ENCODE results near the gene CACTIN.

CACTIN gene

GRCh38 chr19:3608079-3608641 is 18.4 kb downstream of the CACTIN start:
- DNase-seq, result no peak

DNA sequence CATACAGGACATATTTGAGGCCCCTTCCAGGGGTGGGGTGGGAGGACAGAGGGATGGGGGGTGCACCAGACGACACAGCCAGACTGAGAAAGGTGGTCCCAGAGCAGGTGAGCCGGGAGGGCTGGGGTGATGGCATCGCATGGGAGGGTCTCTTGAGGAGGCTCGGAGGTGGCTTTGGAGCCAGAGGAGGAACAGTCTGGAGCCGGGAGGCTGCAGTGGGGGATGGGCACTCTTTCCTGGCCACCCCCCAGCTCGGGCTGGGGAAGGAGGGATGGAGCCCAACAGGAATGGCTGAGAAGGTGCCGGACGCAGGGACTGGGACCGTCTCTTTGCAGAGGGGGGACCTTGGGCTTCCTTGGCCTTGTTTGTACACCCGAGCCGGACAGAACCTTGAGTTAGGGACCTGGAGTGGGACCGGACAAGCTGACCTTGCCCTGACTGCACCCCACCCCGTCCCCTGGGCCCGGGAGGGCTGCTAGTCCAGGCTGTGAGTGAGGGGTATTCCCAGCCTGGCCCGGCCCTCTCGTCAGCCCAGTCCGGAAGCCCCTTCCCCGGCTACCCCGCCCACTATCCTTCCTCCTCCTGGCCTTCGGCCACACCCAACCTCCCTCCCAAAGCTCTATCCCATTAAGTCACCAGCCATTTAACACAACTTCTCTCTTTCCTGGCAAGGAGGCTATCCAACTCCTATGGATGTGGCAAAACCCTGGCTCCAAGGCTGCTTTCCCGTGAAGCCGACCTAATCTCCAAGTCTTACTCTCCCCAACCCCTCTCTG is 19.1 kb downstream of the CACTIN start:
- DNase-seq, result no peak

- DNase-seq, result no peak
Observed at GRCh38 chr19:3606690-3607289, 19.8 kb downstream of the CACTIN start, which contains the start of gene TBXA2R. TSS of gene TBXA2R (minus strand) at chr19:3606875. CDS start at chr19:3600634, 6,241 bp downstream.

GRCh38 chr19:3606174-3606689 is 20.4 kb downstream of the CACTIN start:
- no peak for DNase-seq

- no peak for DNase-seq
Observed at GRCh38 chr19:3605770-3606169, 20.8 kb downstream of the CACTIN start.

GRCh38 chr19:3605361-3605760 is 21.2 kb downstream of the CACTIN start:
- no peak for DNase-seq

DNA sequence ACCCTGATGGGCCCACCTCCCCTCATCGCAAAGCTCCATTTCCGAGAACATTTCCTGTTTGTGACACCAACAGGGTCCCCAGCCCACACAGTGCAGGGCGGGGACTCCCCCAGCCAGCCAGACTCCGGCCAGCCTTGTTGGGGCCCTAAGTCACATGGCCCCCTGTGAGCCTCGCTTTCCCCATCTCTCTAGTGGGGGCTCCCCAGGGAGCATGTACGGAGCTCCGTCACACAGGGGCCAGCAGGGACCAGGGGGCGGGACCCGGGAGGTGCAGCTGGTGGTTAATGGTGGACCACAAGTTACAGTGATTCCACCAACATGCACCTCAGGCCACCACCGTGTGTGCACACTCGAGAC is 21.6 kb downstream of the CACTIN start:
- DNase-seq, result no peak

DNA sequence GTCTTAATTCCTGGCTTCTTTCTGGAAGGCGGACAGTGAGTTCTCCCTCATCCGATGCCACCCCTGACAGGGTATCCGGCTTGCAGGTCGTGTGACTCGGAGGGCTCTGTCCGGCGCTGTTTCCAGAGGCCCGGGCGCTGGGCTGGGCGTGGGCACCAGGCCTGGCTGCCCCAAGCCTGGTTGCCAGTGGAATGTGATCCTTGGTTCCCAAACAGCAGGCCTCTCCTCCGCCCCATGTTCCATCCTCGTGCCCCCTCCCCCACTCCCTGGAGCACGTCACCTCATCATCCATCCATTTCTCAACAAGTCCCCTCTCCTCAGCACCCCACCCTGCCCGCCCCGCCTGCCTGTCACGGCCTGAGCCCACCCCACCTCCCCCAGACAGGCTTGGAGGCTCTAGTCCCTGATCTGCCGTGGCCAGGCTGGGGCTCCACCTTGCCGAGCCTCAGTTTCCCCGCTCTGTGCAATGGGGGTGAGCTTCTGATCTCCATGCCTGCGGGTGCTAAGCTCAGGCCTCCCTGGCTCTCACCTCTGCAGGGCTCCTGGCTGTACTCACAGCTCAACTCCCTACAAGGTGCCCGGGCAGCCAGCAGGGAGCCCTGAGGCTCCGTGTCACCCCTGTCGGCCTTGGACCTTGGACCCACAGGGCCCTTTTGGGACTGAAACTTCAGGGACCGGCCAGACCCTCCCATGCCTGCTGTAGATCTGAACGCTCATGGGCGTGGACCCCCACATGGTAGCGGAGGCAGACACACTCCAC is 22.2 kb downstream of the CACTIN start:
- no peak for DNase-seq

GRCh38 chr19:3603121-3603811 is 23.3 kb downstream of the CACTIN start:
- DNase-seq, result no peak

- DNase-seq, result no peak
Observed at GRCh38 chr19:3601021-3601420, 25.6 kb downstream of the CACTIN start.

GRCh38 chr19:3599776-3600187 is 26.8 kb downstream of the CACTIN start:
- no peak for DNase-seq

GRCh38 chr19:3595521-3596061 is 31.0 kb downstream of the CACTIN start:
- no peak for DNase-seq

DNA sequence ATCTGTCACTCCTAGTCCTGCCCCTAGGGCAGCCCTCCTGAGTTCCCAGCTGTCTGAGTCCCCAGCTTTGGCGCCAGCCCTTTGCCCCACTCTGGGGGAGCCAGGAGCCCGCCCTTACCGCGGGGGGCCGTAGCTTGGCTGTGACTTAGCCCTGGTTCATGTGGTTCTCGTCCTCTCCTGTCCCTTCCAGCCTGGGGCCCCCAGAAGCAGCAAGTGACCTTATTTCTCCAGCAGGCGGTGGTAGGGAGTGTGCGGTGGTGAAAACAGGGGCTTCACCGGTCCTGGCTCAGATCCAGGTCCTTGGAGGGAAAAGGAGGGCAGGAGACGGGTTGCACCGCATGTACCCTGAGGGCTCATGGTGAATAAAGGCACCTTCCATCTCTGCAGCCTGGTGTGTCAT is 33.4 kb downstream of the CACTIN start:
- DNase-seq, result no peak

DNA sequence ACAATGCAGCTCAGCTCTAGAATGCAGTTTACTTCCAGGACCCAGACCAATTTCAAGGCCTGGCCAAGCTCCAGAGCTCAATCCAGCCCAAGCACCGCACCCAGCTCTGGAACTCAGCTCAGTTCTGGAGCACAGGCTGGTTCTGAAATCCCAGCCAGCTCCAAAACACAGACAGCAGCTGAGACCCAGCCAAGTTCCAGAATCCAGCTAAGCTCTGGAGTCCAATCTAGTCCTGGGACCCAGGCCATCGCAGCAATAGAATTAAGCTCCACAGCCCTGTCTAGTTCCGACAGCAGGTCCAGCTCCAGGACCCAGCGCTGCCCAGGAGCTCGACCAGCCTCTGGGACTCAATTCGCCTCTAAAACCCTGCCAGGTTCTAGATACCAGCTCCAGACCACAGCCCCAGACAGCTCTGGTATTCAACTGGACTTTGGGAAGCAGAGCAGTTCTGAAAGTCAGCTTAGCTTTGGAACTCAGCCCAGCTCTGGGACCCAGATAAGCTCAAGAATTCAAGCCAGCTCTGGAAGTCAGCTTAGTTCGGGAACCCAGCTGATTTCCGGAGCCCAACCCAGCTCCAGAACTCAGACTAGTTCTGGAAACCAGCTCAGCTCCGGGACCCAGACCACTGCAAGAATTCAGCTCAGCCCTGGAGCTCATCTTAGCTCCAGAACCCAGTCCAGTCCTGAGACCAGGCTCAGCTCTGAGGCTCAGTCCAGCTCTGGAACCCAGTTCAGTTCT is 34.5 kb downstream of the CACTIN start:
- DNase-seq, result no peak

DNA sequence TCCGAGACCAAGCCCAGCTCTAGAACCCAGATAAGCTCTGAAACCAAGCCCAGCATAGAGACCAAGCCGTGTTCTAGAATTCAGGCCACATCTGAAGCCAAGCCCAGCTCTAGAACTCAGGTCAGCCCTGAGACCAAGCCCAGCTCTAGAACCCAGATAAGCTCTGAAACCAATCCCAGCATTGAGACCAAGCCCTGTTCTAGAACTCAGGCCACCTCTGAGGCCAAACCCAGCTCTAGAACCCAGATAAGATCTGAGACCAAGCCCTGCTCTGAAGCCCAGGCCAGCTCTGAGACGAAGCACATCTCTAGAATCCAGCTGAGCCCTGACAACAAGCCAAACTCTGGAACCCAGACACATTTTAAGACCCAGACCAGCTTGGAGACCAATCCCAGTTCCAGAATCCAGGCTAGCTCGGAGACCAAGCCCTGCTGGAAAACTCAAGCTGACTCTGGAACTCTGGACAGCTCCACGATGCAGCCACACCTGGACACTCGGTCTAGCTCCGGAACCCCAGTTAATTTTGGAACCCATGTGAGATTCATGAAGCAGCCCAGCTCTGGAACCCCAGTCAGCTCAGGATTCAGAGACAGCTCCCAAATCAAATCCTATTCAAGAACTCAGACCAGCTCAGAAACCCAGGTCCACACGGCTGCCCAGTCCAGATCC is 35.5 kb downstream of the CACTIN start:
- DNase-seq, result no peak

- no peak for DNase-seq
Observed at GRCh38 chr19:3589949-3590348, 36.6 kb downstream of the CACTIN start.

- DNase-seq, result no peak
Observed at GRCh38 chr19:3589439-3589838, 37.2 kb downstream of the CACTIN start.

DNA sequence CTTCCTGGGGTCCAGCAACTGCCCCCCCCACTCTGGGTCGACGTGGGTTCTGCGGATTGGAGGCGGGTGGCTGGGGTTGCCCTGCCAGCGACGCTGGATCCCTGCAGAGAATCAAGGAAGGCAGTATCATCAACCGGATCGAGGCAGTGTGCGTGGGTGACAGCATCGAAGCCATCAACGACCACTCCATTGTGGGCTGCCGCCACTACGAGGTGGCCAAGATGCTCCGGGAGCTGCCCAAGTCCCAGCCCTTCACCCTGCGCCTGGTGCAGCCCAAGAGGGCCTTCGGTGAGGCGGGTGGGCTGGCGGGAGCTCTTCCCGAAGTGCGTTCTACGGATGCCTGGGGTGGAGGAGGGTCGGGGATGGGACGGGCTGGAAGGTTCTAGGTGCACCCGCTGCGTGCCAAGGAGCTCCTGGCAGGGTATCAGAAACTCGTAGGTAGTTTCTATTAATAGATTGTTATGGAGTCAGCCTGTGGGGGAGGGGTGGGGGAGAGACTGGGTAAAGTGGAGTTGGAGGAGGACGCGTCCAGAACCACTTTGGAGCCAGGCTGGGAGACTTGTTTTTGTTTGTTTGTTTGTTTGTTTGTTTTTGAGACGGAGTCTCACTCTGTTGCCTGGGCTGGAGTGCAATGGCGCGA is 39.8 kb downstream of the CACTIN start:
- DNase-seq, result no peak

DNA sequence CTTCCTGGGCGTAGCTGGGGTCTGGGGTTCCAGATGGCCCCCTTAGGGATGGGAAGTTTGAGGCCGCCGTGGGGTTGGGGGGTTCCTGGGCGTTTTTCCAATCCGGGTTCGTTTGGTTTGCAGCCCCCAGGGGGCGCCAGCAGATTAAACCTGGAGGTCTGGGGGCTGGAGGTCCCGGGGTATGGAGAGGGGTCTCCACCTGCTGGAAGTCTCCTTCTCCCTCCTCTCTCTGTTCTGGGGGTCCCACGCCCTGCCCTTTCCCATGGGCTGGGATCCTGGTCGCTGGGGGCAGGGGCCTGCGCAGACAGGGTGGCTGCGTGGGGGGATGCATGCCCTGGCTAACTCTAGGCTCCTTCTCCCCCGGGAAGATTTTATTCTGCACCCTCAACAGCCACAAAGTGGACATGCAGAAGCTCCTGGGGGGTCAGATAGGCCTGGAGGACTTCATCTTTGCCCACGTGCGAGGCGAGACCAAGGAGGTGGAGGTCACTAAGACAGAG is 40.4 kb downstream of the CACTIN start:
- DNase-seq, result no peak
